Kidney (tissue), 14 donors: ENCODE data around the gene ZNF217. TPM values are rescaled to one million over a fixed set of nuclear protein-coding genes. Genes with fewer than 3 reads are reported as not detected.
"Not testable (repeated sequence)": the region's sequence is repeated elsewhere in the genome, so short reads cannot be mapped to it uniquely, and the experiment has no call there.

Experiments used
- DNase-seq, 5 donors: peaks; one replicate each; pipeline ENCODE4 v3.0.0-alpha.2; 2013 to 2020
- FAIRE-seq: peaks from 2 replicates; lab custom pipeline; 2012; peaks lifted over from hg19 to GRCh38; lab: Jason Lieb, UNC
- H3K27ac ChIP-seq, 2 donors: one replicate each; pipeline ENCODE4 v1.7.0; 2013; ENCODE audit warnings: low read depth in 2 of 2, low read length in 2 of 2, inconsistent platforms in 1 of 2
- H3K27me3 ChIP-seq: one replicate; pipeline ENCODE4 v1.7.1; 2013; ENCODE audit warnings: low read length, inconsistent platforms; ENCODE audit not compliant: control insufficient read depth, insufficient read depth
- H3K36me3 ChIP-seq, 3 donors: one replicate each; pipeline versions ENCODE4 v1.7.0 to v1.7.1; 2013; ENCODE audit warnings: low read length in 3 of 3, control low read depth in 1 of 3, inconsistent platforms in 1 of 3; ENCODE audit not compliant: insufficient read depth in 3 of 3, control insufficient read depth in 2 of 3
- H3K4me1 ChIP-seq, 3 donors: one replicate each; pipeline versions ENCODE4 v1.7.0 to v1.7.1; 2013; ENCODE audit warnings: low read length in 3 of 3, inconsistent platforms in 1 of 3, low read depth in 1 of 3; ENCODE audit not compliant: control insufficient read depth in 2 of 3, insufficient read depth in 2 of 3
- H3K4me3 ChIP-seq, 3 donors: one replicate each; pipeline versions ENCODE4 v1.7.0 to v1.8.1; 2013; ENCODE audit warnings: low read length in 3 of 3, control low read depth in 1 of 3, inconsistent platforms in 1 of 3
- H3K9ac ChIP-seq, 3 donors: one replicate each; pipeline versions ENCODE4 v1.7.0 to v1.7.1; 2013; ENCODE audit warnings: low read length in 3 of 3, control low read depth in 1 of 3, inconsistent platforms in 1 of 3
- H3K9me3 ChIP-seq, 3 donors: one replicate each; pipeline versions ENCODE4 v1.7.0 to v1.7.1; 2013; ENCODE audit warnings: low read length in 3 of 3, control low read depth in 1 of 3, inconsistent platforms in 1 of 3; ENCODE audit not compliant: control insufficient read depth in 2 of 3, insufficient read depth in 1 of 3
- intact Hi-C: fragments of 100-400 bp; cut with DNase I; formaldehyde crosslinking; loops from one replicate; pipeline ENCODE4 v1.11.1; 2022
- polyA plus RNA-seq: library from polyadenylated mRNA; stranded (reverse); fragments of 350-450 nt; fragmentation: Illumina TruSeq; extraction: RNeasy Lipid Tissue Mini Kit (QIAGEN cat#74804); gene quantifications from one replicate; pipeline ENCODE4 v1.2.3, GENCODE V29; 2014; ENCODE audit warnings: low read depth, low replicate concordance; ENCODE audit not compliant: insufficient read depth
- total RNA-seq: library from RNA; stranded (reverse); fragmentation: NEBNext Ultra II Directional; extraction: Animal tissue kit (Norgen Biotek cat#: 25700); gene quantifications from one replicate; pipeline ENCODE4 v1.2.1, GENCODE V29; 2021
- TF ChIP-seq, protein P1 (sequence below): IDR thresholded peaks from 3 replicates; pipeline ENCODE4 v1.5.1; 2012; ENCODE audit warnings: mild to moderate bottlenecking, moderate library complexity, borderline replicate concordance; ENCODE audit not compliant: insufficient read depth; ENCODE audit errors: extremely low read depth
- donor health status: control.
- donor health status: control.
- donor health status: control.
- donor health status: control.
- donor health status: control.
- donor health status: DM: yes; HTN: yes; CAD: no.
- donor health status: Normal renal cell carcinoma (clear cell type).

The ZNF217 gene
- total and polyA plus RNA-seq, 2 donors from 2014 or later, result 5.0 to 60.9 TPM

DNA sequence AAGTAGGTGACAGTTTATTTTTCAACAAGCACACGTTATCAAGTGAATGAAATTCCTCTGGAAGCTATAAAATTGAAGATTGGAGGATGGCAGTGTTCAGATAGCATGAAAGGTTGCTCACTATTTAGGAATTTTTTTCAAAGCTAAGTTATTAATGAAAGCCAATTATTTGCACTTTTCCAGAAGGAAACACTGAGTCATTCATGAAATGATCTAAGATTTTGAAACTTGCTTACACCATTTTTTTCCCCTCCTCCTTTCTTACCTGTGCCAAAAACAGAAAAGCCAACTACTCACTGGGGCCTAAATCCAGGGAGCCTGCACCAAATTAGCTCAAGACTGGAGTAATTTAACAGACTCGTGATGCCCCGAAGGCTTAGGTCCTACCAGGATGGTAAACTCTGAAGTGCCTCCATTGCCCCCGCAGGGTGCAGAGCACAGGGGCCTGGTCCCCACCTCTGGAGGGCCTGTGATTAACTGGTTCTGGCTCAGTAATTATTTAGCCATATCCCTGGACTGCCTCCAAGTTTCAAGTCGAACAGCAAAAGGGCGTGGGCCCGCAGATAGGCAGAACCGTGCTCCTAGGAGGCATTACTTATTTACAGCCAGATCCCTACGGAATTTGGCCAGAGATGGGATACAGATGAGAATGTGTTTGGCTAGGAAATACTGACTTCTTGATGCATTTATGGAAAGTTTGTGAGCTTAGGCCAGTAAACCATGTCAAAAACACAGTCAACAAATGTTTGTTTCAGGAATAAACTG, 28.0 kb upstream of the ZNF217 start:
- no peaks in the 10 kb centered on the region for H3K27me3 ChIP-seq
- peaks cover 6 to 27% (median 12%) of the 10 kb centered on the region in 3 donors for H3K4me1 ChIP-seq
- peak; percentile 3 for FAIRE-seq
- H3K36me3 ChIP-seq, result no peaks in the 10 kb centered on the region
- peak overlapping the region in 1 of 3 donors; percentile 36 for H3K4me3 ChIP-seq
- H3K27ac ChIP-seq, result peak overlapping the region; percentile 94 to 96
- H3K9ac ChIP-seq, result peak overlapping the region in 1 of 3 donors; percentile 96
- no peaks in the 10 kb centered on the region for H3K9me3 ChIP-seq
- TF ChIP-seq, protein P1, sequence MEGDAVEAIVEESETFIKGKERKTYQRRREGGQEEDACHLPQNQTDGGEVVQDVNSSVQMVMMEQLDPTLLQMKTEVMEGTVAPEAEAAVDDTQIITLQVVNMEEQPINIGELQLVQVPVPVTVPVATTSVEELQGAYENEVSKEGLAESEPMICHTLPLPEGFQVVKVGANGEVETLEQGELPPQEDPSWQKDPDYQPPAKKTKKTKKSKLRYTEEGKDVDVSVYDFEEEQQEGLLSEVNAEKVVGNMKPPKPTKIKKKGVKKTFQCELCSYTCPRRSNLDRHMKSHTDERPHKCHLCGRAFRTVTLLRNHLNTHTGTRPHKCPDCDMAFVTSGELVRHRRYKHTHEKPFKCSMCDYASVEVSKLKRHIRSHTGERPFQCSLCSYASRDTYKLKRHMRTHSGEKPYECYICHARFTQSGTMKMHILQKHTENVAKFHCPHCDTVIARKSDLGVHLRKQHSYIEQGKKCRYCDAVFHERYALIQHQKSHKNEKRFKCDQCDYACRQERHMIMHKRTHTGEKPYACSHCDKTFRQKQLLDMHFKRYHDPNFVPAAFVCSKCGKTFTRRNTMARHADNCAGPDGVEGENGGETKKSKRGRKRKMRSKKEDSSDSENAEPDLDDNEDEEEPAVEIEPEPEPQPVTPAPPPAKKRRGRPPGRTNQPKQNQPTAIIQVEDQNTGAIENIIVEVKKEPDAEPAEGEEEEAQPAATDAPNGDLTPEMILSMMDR, result no peak
- intact Hi-C loops, result no loop called here
- DNase-seq, result peak; percentile 35 to 89 (median 63)

DNA sequence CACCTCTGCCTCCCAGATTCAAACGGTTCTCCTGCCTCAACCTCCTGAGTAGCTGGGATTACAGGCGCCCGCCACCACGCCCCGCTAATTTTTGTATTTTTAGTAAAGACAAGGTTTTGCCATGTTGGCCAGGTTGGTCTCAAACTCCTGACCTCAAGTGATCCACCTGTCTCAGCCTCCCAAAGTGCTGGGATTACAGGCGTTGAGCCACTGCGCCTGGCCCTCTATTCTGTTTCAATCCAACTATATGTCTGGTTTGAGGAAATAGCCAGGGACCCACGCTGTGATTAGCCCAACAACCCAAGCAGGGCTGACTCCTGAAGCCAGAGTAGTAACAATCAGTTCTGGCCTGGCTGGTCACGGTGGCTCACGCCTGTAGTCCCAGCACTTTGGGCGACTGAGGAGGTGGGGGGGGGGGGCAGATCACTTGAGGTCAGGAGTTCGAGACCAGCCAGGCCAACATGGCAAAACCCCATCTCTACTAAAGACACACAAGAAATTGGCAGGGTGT, 24.9 kb upstream of the ZNF217 start:
- intact Hi-C loops, H3K9ac ChIP-seq, DNase-seq, H3K27me3 ChIP-seq, H3K27ac ChIP-seq, FAIRE-seq, H3K9me3 ChIP-seq, H3K4me3 ChIP-seq, H3K36me3 ChIP-seq: not testable (repeated sequence)
- H3K4me1 ChIP-seq, result peaks cover 6 to 22% (median 12%) of the 10 kb centered on the region in 3 donors

DNA sequence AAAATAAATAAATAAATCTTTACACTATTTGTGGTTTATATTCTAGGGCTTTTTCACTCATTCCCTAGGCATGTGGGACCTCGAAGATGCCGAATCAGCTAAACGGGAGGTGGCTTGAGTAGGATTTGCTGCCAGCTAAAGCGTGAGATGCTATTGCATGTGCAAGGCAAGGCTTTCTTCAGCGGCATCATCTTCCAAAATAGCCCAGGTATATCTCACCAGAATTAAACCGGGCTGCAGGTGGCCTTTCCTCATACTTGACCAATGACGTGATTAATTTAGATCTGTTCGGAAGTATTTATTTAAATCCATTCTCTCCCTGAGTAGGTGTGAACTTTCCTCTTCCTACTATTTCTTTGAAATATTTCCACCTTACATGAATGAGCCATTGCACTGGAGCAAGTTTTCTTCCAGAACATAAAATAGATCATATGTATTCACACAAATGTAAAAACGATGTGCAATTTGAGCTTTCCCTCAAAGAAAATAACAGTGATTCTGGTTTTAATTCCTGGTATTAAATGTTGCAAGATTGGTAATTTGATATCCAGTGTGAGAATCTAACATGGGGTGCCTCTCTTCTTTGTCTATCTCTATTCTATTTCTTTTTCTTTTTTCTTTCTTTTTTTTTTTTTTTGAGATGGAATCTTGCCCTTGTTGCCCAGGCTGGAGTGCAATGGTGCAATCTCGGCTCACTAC, 24.3 kb upstream of the ZNF217 start:
- FAIRE-seq, result no peak

DNA sequence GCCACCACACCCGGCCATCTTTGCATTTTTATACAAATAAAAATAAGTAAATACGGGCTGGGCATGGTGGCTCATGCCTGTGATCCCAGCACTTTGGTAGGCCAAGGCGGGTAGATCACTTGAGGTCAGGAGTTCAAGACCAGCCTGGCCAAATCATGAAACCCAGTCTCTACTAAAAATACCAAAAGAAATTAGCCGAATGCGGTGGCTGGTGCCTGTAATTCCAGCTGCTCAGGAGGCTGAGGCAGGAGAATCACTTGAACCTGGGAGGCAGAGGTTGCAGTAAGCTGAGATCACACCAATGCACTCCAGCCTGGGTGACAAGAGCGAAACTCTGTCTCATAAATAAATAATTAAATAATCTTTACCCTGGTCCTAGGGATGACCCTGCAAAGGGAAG, 22.9 kb upstream of the ZNF217 start:
- FAIRE-seq, H3K9ac ChIP-seq, H3K9me3 ChIP-seq, H3K27ac ChIP-seq, H3K27me3 ChIP-seq, H3K4me3 ChIP-seq, H3K4me1 ChIP-seq, intact Hi-C loops, DNase-seq, H3K36me3 ChIP-seq: not testable (repeated sequence)

More for the DNA sequence above, 24.3 kb upstream of the ZNF217 start:
- H3K9ac ChIP-seq, result no peak overlapping the region
- DNase-seq, result no peak
- H3K36me3 ChIP-seq, result no peaks in the 10 kb centered on the region
- no peaks in the 10 kb centered on the region for H3K9me3 ChIP-seq
- no peak overlapping the region for H3K27ac ChIP-seq
- no peaks in the 10 kb centered on the region for H3K27me3 ChIP-seq
- no peak overlapping the region for H3K4me3 ChIP-seq
- peaks cover 6 to 16% (median 12%) of the 10 kb centered on the region in 3 donors for H3K4me1 ChIP-seq
- TF ChIP-seq, protein P1, result no peak
- intact Hi-C loops, result no loop called here
